ENCODE data around the gene THBD.

Gene THBD

GRCh38 chr20:23024701-23025100 is 24.8 kb downstream of the THBD start:
- CTCF ChIA-PET: interaction anchor here (1.0 kb wide), 1 partner anchor 296 kb away, joined by 3 read pairs; no protein-coding TSS in a partner anchor
- no peak for TF ChIP-seq SP1 (IDR thresholded peaks at IDR 0.05)
- no peak for TF ChIP-seq ARNT (IDR thresholded peaks at IDR 0.05)
- no peak for TF ChIP-seq PKNOX1 (IDR thresholded peaks at IDR 0.05)
- TF ChIP-seq NFRKB (IDR thresholded peaks at IDR 0.05): no peak
- TF ChIP-seq ELF4 (IDR thresholded peaks at IDR 0.05): no peak
- TF ChIP-seq CTBP1 (IDR thresholded peaks at IDR 0.05; ENCODE audit: borderline replicate concordance): no peak
- TF ChIP-seq SUZ12 (IDR thresholded peaks at IDR 0.05): no peak
- TF ChIP-seq BHLHE40 (IDR thresholded peaks at IDR 0.05; ENCODE audit: borderline replicate concordance): no peak
- TF ChIP-seq HDGF (IDR thresholded peaks at IDR 0.05; ENCODE audit: borderline replicate concordance): no peak
- no peak for TF ChIP-seq FOXM1 (IDR thresholded peaks at IDR 0.05; ENCODE audit: borderline replicate concordance)
- no peak for TF ChIP-seq LEF1 (IDR thresholded peaks at IDR 0.05; ENCODE audit: borderline replicate concordance)
- no peak for TF ChIP-seq TARDBP (IDR thresholded peaks at IDR 0.05)
- TF ChIP-seq L3MBTL2 (conservative IDR thresholded peaks at IDR 0.05): no peak
- no peak for TF ChIP-seq FOXA1 (IDR thresholded peaks at IDR 0.05)
- no peak for TF ChIP-seq ZNF384 (IDR thresholded peaks at IDR 0.05)
- POLR2A ChIA-PET: no interaction called here
- no peak for DNase-seq (ENCODE audit: extremely low spot score)

- ChIA-PET CTCF (interaction anchor here (1.0 kb wide), 1 partner anchor 297 kb away, joined by 3 read pairs; no protein-coding TSS in a partner anchor), POLR2A (no interaction called here)
- TF ChIP-seq SUZ12 (IDR thresholded peaks at IDR 0.05) (no peak), TARDBP (IDR thresholded peaks at IDR 0.05) (no peak), FOXK2 (IDR thresholded peaks at IDR 0.05) (no peak), NFRKB (IDR thresholded peaks at IDR 0.05) (no peak), L3MBTL2 (conservative IDR thresholded peaks at IDR 0.05) (no peak), HDGF (IDR thresholded peaks at IDR 0.05; ENCODE audit: borderline replicate concordance) (no peak), FOXM1 (IDR thresholded peaks at IDR 0.05; ENCODE audit: borderline replicate concordance) (no peak), LEF1 (IDR thresholded peaks at IDR 0.05; ENCODE audit: borderline replicate concordance) (no peak), CTBP1 (IDR thresholded peaks at IDR 0.05; ENCODE audit: borderline replicate concordance) (no peak), ZNF384 (IDR thresholded peaks at IDR 0.05) (no peak), PKNOX1 (IDR thresholded peaks at IDR 0.05) (no peak), ARNT (IDR thresholded peaks at IDR 0.05) (no peak), FOXA1 (IDR thresholded peaks at IDR 0.05) (no peak), SP1 (IDR thresholded peaks at IDR 0.05) (no peak), ELF4 (IDR thresholded peaks at IDR 0.05) (no peak)
- DNase-seq (ENCODE audit: extremely low spot score): no peak
These were observed 25.8 kb downstream of the THBD start for GRCh38 chr20:23023621-23024177.

DNA sequence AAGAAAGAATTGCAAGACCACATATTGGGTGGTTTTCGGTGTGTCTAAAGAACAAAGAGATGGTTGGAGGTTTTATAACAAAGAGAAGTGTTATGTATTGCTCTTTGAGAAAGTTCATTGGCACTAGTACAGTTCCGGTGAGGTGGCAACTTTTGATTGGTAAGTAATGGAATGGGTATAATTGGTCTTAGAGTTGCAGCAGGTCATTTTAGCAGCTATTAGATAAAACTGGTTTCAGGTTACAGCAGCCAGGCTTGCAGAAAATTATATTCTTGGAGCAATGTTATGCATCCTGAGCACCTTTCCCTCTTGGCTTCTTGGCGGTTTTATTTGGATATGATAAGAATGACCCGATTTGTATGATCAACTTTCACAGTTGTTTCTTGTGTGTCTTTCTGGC is 26.6 kb downstream of the THBD start:
- TF ChIP-seq L3MBTL2 (conservative IDR thresholded peaks at IDR 0.05) (no peak), PKNOX1 (IDR thresholded peaks at IDR 0.05) (no peak), ZNF384 (IDR thresholded peaks at IDR 0.05) (no peak), ELF4 (IDR thresholded peaks at IDR 0.05) (no peak), LEF1 (IDR thresholded peaks at IDR 0.05; ENCODE audit: borderline replicate concordance) (no peak), ARNT (IDR thresholded peaks at IDR 0.05) (no peak)
- POLR2A ChIA-PET: interaction anchor here (1.0 kb wide), 1 partner anchor 28 kb away, joined by 3 read pairs; no protein-coding TSS in a partner anchor
- CTCF ChIA-PET: no interaction called here
- no peak for DNase-seq (ENCODE audit: extremely low spot score)

DNA sequence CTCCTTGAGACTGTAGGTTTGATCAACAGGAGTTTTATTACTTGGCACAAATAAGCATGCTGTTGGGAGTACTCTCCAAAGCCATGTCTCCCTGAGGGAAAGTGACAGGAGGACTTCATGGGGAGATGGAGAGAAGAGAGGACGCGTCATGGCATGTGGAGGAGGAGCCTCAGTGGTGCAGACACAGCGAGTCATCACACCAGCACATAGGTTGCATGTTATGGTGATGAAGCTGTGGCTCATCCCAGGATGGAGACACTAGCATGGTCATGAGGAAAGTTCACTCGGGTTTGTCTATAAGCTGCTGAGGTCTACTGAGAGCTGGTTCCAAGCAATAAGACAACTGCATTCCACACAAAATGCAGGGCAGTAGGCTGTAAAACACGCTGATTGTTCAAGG is 27.5 kb downstream of the THBD start:
- ChIA-PET POLR2A (no interaction called here), CTCF (no interaction called here)
- TF ChIP-seq L3MBTL2 (conservative IDR thresholded peaks at IDR 0.05) (no peak), FOXA1 (IDR thresholded peaks at IDR 0.05) (no peak), FOXK2 (IDR thresholded peaks at IDR 0.05) (no peak), ZNF384 (IDR thresholded peaks at IDR 0.05) (no peak), SUZ12 (IDR thresholded peaks at IDR 0.05) (no peak)
- DNase-seq (ENCODE audit: extremely low spot score): no peak

DNA sequence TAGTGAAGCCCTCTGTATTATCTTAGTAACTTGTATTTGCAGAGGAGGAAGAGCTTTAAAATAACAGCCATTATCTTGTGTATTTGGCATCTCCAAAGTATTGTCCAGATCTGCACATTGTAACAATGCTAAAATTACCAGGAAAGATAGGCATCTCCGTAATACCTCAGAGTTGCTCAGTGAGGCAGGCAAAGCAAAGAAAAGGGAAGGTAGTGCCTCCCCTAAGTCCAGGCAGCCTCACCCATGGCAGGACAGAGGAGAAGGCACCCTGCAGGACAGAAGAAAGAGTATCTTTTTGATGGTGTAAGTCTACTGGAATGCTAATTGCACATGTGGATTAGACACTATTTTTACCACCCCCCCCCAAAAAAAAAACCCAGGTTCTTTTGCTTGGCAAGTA is 27.9 kb downstream of the THBD start:
- CTCF ChIA-PET: no interaction called here
- DNase-seq (ENCODE audit: extremely low spot score): no peak
- POLR2A ChIA-PET: no interaction called here
- TF ChIP-seq CTBP1 (IDR thresholded peaks at IDR 0.05; ENCODE audit: borderline replicate concordance) (no peak), ARNT (IDR thresholded peaks at IDR 0.05) (no peak), ELF4 (IDR thresholded peaks at IDR 0.05) (no peak), FOXM1 (IDR thresholded peaks at IDR 0.05; ENCODE audit: borderline replicate concordance) (no peak), PKNOX1 (IDR thresholded peaks at IDR 0.05) (no peak), BHLHE40 (IDR thresholded peaks at IDR 0.05; ENCODE audit: borderline replicate concordance) (no peak), FOXK2 (IDR thresholded peaks at IDR 0.05) (no peak), SUZ12 (IDR thresholded peaks at IDR 0.05) (no peak), FOXA1 (IDR thresholded peaks at IDR 0.05) (no peak), HDGF (IDR thresholded peaks at IDR 0.05; ENCODE audit: borderline replicate concordance) (no peak), LEF1 (IDR thresholded peaks at IDR 0.05; ENCODE audit: borderline replicate concordance) (no peak), TARDBP (IDR thresholded peaks at IDR 0.05) (no peak), L3MBTL2 (conservative IDR thresholded peaks at IDR 0.05) (no peak)
